Measurements from ENCODE around the gene DCLRE1A. TPM values are rescaled to one million over a fixed set of nuclear protein-coding genes. Genes with fewer than 3 reads are reported as not detected.

The DCLRE1A gene
- total RNA-seq, 2 experiments from 2014 or later: 11.5 to 18.4 TPM

DNA sequence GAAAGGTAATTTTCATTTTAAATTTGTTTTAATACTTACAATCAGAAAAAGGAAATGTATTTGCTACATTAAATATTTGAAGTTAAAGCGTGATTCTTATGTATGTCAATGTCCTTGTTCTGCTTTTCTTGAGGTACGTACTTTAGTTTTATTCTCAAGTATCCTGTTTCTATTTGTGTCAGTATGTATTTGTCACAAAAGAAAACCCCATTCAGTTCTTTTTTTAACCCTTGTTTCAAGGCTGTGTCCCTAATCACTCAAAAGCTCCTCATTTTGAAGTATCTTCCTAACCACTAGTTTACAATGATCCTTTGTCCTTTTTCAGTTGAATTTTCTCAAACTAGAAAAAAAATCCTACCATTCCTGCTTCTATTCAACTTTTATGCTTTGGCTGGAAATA, 25.8 kb upstream of the DCLRE1A start:
- intact Hi-C loops (cut with micrococcal nuclease; ENCODE audit: unreplicated experiment): no loop called here
- H3K9me2 ChIP-seq (ENCODE audit: insufficient read depth, low read length): no peaks in the 10 kb centered on the region
- no peak for TF ChIP-seq EZH2phosphoT487 (IDR thresholded peaks at IDR 0.05; ENCODE audit: borderline replicate concordance, low read depth, low read length)
- no peak for TF ChIP-seq CTCF (conservative IDR thresholded peaks at IDR 0.05; ENCODE audit: low read length)
- peaks cover 19% of the 10 kb centered on the region for H3K79me2 ChIP-seq (ENCODE audit: insufficient read depth, low read depth, low read length)
- no peak for DNase-seq (ENCODE audit: low spot score)
- peaks cover 72% of the 10 kb centered on the region for H3K36me3 ChIP-seq (ENCODE audit: insufficient read depth, low read length)
- no peak overlapping the region for H2AFZ ChIP-seq (ENCODE audit: low read length)
- no TSS peak for BruUV-seq (replicated peaks)
- no peak overlapping the region for H3K4me2 ChIP-seq (ENCODE audit: low read length)
- no peaks in the 10 kb centered on the region; the same call in 1 of the 2 replicates for H3K9me3 ChIP-seq (ENCODE audit: low read length)
- ChIA-PET POLR2A (no interaction called here), CTCF (ENCODE audit: unreplicated experiment) (no interaction called here)
- H3K27ac ChIP-seq (ENCODE audit: low read depth, low read length, poor library complexity, severe bottlenecking): no peak overlapping the region
- peaks cover 7% of the 10 kb centered on the region for H3K4me1 ChIP-seq (ENCODE audit: insufficient read depth, low read length, poor library complexity, severe bottlenecking)
- no peak overlapping the region for H3K4me3 ChIP-seq (ENCODE audit: low read depth, low read length, poor library complexity, severe bottlenecking)
- H4K20me1 ChIP-seq (ENCODE audit: insufficient read depth, low read length): no peaks in the 10 kb centered on the region

- Histone ChIP-seq H3K9me3 (ENCODE audit: low read length) (no peaks in the 10 kb centered on the region), H3K4me2 (ENCODE audit: low read length) (no peak overlapping the region), H3K4me3 (ENCODE audit: low read depth, low read length, poor library complexity, severe bottlenecking) (no peak overlapping the region), H3K79me2 (ENCODE audit: insufficient read depth, low read depth, low read length) (peaks cover 44% of the 10 kb centered on the region), H2AFZ (ENCODE audit: low read length) (no peak overlapping the region), H4K20me1 (ENCODE audit: insufficient read depth, low read length) (0 out of 2 replicates have a peak, but pooled peaks cover 3% of the 10 kb centered on the region), H3K36me3 (ENCODE audit: insufficient read depth, low read length) (peaks cover 59% of the 10 kb centered on the region), H3K9me2 (ENCODE audit: insufficient read depth, low read length) (no peaks in the 10 kb centered on the region), H3K27ac (ENCODE audit: low read depth, low read length, poor library complexity, severe bottlenecking) (no peak overlapping the region), H3K4me1 (ENCODE audit: insufficient read depth, low read length, poor library complexity, severe bottlenecking) (peaks cover 9% of the 10 kb centered on the region)
- no peak for DNase-seq (ENCODE audit: low spot score)
- ChIA-PET CTCF (ENCODE audit: unreplicated experiment) (no interaction called here), POLR2A (interaction anchor here (1.4 kb wide), 1 partner anchor 19 kb away, joined by 3 read pairs; no protein-coding TSS in a partner anchor)
- no peak for TF ChIP-seq EZH2phosphoT487 (IDR thresholded peaks at IDR 0.05; ENCODE audit: borderline replicate concordance, low read depth, low read length)
- BruUV-seq (replicated peaks): no TSS peak
- intact Hi-C loops (cut with micrococcal nuclease; ENCODE audit: unreplicated experiment): no loop called here
These were observed 22.6 kb upstream of the DCLRE1A start for GRCh38 chr10:113876461-113876860.

DNA sequence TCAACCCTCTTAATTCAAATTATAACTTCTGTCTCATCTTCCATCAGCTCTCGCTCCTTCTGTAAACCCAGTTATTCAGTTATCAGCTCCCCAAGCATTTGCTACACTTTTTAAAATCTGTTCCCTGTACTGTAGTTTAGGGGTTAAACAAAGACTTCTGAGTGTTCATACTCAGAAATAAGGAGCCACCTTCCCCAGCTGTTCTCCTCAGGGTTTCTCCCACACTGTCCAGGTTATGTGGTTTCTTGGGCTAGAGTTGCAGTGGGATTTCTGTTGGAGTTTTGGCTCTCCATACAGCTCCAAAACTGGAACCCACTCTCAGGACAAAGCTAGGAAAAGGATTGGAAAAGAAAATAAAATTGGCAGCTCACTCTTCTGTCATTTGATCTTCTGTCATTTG, 21.3 kb upstream of the DCLRE1A start:
- H3K4me2 ChIP-seq (ENCODE audit: low read length): no peak overlapping the region
- intact Hi-C loops (cut with micrococcal nuclease; ENCODE audit: unreplicated experiment): no loop called here
- H3K9me2 ChIP-seq (ENCODE audit: insufficient read depth, low read length): no peaks in the 10 kb centered on the region
- no peak overlapping the region for H2AFZ ChIP-seq (ENCODE audit: low read length)
- H3K9me3 ChIP-seq (ENCODE audit: low read length): no peaks in the 10 kb centered on the region
- ChIA-PET POLR2A (interaction anchor here (0.7 to 1.6 kb wide), 2 partner anchors 31 to 90 kb away, joined by 3 to 5 read pairs; no protein-coding TSS in a partner anchor), CTCF (ENCODE audit: unreplicated experiment) (no interaction called here)
- no peak overlapping the region for H3K27ac ChIP-seq (ENCODE audit: low read depth, low read length, poor library complexity, severe bottlenecking)
- H4K20me1 ChIP-seq (ENCODE audit: insufficient read depth, low read length): 0 out of 2 replicates have a peak, but pooled peaks cover 10% of the 10 kb centered on the region
- peaks cover 53% of the 10 kb centered on the region for H3K79me2 ChIP-seq (ENCODE audit: insufficient read depth, low read depth, low read length)
- TF ChIP-seq CTCF (conservative IDR thresholded peaks at IDR 0.05; ENCODE audit: low read length): no peak
- TF ChIP-seq EZH2phosphoT487 (IDR thresholded peaks at IDR 0.05; ENCODE audit: borderline replicate concordance, low read depth, low read length): no peak
- H3K36me3 ChIP-seq (ENCODE audit: insufficient read depth, low read length): peaks cover 57% of the 10 kb centered on the region
- no peak for DNase-seq (ENCODE audit: low spot score)
- H3K4me1 ChIP-seq (ENCODE audit: insufficient read depth, low read length, poor library complexity, severe bottlenecking): peaks cover 9% of the 10 kb centered on the region
- H3K4me3 ChIP-seq (ENCODE audit: low read depth, low read length, poor library complexity, severe bottlenecking): no peak overlapping the region
- BruUV-seq (replicated peaks): no TSS peak

Measured in OCI-LY7 (cell line).